Kidney epithelial cell (primary cell): ENCODE measurements around the gene SLC7A11. TPM values are rescaled to one million over a fixed set of nuclear protein-coding genes. Genes with fewer than 3 reads are reported as not detected.

Source experiments
- DNase-seq: peaks from one replicate; pipeline ENCODE4 v3.0.0-alpha.2; 2010; ENCODE audit warnings: low read depth
- H3K27me3 ChIP-seq: 2 replicates; pipeline ENCODE4 v1.6.0; 2011; ENCODE audit warnings: low read length; ENCODE audit not compliant: control insufficient read depth, insufficient read depth
- H3K36me3 ChIP-seq: 2 replicates; pipeline ENCODE4 v1.5.1; 2011; ENCODE audit warnings: low read length; ENCODE audit not compliant: control insufficient read depth, insufficient read depth
- H3K4me3 ChIP-seq: 2 replicates; pipeline ENCODE4 v1.5.1; 2011; ENCODE audit warnings: low read depth, mild to moderate bottlenecking, control low read depth, low read length
- CTCF ChIP-seq: IDR thresholded peaks from 2 replicates; pipeline ENCODE4 v1.5.1; 2011; ENCODE audit warnings: mild to moderate bottlenecking, moderate library complexity, low read length, control low read depth, inconsistent platforms; ENCODE audit not compliant: insufficient read depth, poor library complexity, severe bottlenecking
- total RNA-seq: library from RNA; depleted of rRNA; stranded (reverse); fragments of >200 nt; gene quantifications from 2 replicates; pipeline ENCODE4 v1.2.3, GENCODE V29; 2015

SLC7A11 gene
- total RNA-seq, 1 donor from 2014 or later = 31.7 TPM

GRCh38 chr4:138174981-138175794 is 67.0 kb downstream of the SLC7A11 start:
- Histone ChIP-seq H3K27me3 (no peaks in the 10 kb centered on the region), H3K4me3 (no peak overlapping the region), H3K36me3 (no peaks in the 10 kb centered on the region)
- no peak for DNase-seq
- no peak for TF ChIP-seq CTCF

GRCh38 chr4:138164208-138164607 is 77.9 kb downstream of the SLC7A11 start:
- H3K36me3 ChIP-seq = no peaks in the 10 kb centered on the region
- DNase-seq = no peak
- no peak for TF ChIP-seq CTCF
- H3K4me3 ChIP-seq = no peak overlapping the region
- H3K27me3 ChIP-seq = no peaks in the 10 kb centered on the region

- H3K4me3 ChIP-seq = no peak overlapping the region
- no peaks in the 10 kb centered on the region for H3K27me3 ChIP-seq
- DNase-seq = no peak
- no peak for TF ChIP-seq CTCF
- no peaks in the 10 kb centered on the region for H3K36me3 ChIP-seq
Measured at GRCh38 chr4:138163171-138163570, 79.0 kb downstream of the SLC7A11 start.

- Histone ChIP-seq H3K27me3 (no peaks in the 10 kb centered on the region), H3K36me3 (no peaks in the 10 kb centered on the region), H3K4me3 (no peak overlapping the region)
- DNase-seq = no peak
- no peak for TF ChIP-seq CTCF
Measured at GRCh38 chr4:138162259-138162658, 79.9 kb downstream of the SLC7A11 start.

GRCh38 chr4:138161351-138161750 is 80.8 kb downstream of the SLC7A11 start:
- no peak overlapping the region for H3K4me3 ChIP-seq
- DNase-seq = no peak
- no peaks in the 10 kb centered on the region for H3K36me3 ChIP-seq
- no peak for TF ChIP-seq CTCF
- H3K27me3 ChIP-seq = no peaks in the 10 kb centered on the region
